ENCODE results near the gene FAM117A. TPM values are rescaled to one million over a fixed set of nuclear protein-coding genes. Genes with fewer than 3 reads are reported as not detected.

Gene FAM117A
- total RNA-seq, 2 donors from 2014 or later: 30.9 to 46.4 TPM

GRCh38 chr17:49766918-49767530, 3.1 kb upstream of the FAM117A start:
- H3K27me3 ChIP-seq (replicated peaks; ENCODE audit: insufficient read depth): no peaks in the 10 kb centered on the region
- TF ChIP-seq POLR2AphosphoS5 (IDR thresholded peaks at IDR 0.05): no peak
- TF ChIP-seq POLR2A (IDR thresholded peaks at IDR 0.05): no peak
- TF ChIP-seq, protein P1, sequence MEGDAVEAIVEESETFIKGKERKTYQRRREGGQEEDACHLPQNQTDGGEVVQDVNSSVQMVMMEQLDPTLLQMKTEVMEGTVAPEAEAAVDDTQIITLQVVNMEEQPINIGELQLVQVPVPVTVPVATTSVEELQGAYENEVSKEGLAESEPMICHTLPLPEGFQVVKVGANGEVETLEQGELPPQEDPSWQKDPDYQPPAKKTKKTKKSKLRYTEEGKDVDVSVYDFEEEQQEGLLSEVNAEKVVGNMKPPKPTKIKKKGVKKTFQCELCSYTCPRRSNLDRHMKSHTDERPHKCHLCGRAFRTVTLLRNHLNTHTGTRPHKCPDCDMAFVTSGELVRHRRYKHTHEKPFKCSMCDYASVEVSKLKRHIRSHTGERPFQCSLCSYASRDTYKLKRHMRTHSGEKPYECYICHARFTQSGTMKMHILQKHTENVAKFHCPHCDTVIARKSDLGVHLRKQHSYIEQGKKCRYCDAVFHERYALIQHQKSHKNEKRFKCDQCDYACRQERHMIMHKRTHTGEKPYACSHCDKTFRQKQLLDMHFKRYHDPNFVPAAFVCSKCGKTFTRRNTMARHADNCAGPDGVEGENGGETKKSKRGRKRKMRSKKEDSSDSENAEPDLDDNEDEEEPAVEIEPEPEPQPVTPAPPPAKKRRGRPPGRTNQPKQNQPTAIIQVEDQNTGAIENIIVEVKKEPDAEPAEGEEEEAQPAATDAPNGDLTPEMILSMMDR (IDR thresholded peaks at IDR 0.05): no peak
- WGBS: 72% methylated on average over 3 of the region's 3 CpGs
- DNase-seq (ENCODE audit: low spot score): no peak
- H3K4me1 ChIP-seq (replicated peaks): no peaks in the 10 kb centered on the region
- no peaks in the 10 kb centered on the region for H3K9me3 ChIP-seq
- intact Hi-C loops (cut with DNase I): no loop called here
- H3K4me3 ChIP-seq: no peak overlapping the region
- no peaks in the 10 kb centered on the region for H3K36me3 ChIP-seq
- H3K27ac ChIP-seq: no peak overlapping the region

- DNase-seq (ENCODE audit: low spot score): no peak
- TF ChIP-seq POLR2AphosphoS5 (IDR thresholded peaks at IDR 0.05): no peak
- TF ChIP-seq, protein P1 (IDR thresholded peaks at IDR 0.05): no peak
- TF ChIP-seq POLR2A (IDR thresholded peaks at IDR 0.05): no peak
- 6% methylated on average over 8 of the region's 8 CpGs for WGBS
- intact Hi-C loops (cut with DNase I): no loop called here
- Histone ChIP-seq H3K9me3 (no peaks in the 10 kb centered on the region), H3K36me3 (no peaks in the 10 kb centered on the region), H3K27ac (peak overlapping the region in 1 of 2 donors; percentile 11), H3K4me1 (replicated peaks) (no peaks in the 10 kb centered on the region), H3K27me3 (replicated peaks; ENCODE audit: insufficient read depth) (no peaks in the 10 kb centered on the region), H3K4me3 (peak overlapping the region; percentile 12 to 94)
Observed at GRCh38 chr17:49764559-49765180, 739 bp upstream of the FAM117A start.

DNA sequence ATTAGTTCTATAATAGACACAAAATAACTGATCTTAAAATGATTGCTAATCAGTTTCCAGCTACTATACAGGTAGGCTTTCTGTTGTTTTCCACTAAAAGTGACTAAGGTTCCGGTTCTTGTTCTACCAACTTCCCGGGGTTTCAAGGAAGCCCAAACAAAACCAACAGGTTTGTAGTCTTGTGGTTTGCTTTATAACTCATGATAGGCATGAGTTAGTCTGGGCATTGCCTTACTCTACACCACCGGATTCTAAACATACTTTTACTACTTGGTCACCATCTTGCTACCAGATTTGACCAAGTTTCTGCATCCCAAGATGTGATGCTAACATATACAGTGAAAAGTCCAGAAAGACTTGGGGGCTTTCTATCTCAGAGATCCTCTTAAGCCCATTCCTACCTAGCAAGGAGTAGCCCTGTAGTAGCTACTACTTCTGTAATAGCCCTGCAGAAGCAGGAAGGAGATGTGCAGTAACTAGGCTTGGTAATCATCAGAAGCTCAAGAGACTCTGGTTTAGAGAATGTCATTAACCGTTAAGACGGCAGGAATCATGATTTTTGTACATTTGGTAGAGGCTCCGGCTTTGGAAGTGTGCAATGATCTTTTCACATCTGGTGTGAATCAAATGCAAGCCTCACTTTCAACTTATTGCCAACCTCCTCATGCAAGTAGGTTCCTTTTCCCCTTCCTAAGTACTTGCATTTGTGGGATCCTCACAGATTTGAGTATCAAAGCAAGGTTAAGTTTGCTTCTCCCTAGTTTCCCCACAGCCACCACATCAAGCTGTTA, 1.6 kb downstream of the FAM117A start:
- H3K36me3 ChIP-seq: no peaks in the 10 kb centered on the region
- H3K27me3 ChIP-seq (replicated peaks; ENCODE audit: insufficient read depth): no peaks in the 10 kb centered on the region
- H3K27ac ChIP-seq: peak overlapping the region in 1 of 2 donors; percentile 8
- H3K4me1 ChIP-seq (replicated peaks): no peaks in the 10 kb centered on the region
- intact Hi-C loops (cut with DNase I): no loop called here
- H3K4me3 ChIP-seq: peak overlapping the region; percentile 90 to 94
- no peak for DNase-seq (ENCODE audit: low spot score)
- H3K9me3 ChIP-seq: no peaks in the 10 kb centered on the region
- WGBS: 64% methylated on average over 6 of the region's 6 CpGs
- TF ChIP-seq POLR2AphosphoS5 (IDR thresholded peaks at IDR 0.05) (no peak), POLR2A (IDR thresholded peaks at IDR 0.05) (no peak)
- TF ChIP-seq, protein P1 (IDR thresholded peaks at IDR 0.05): no peak

DNA sequence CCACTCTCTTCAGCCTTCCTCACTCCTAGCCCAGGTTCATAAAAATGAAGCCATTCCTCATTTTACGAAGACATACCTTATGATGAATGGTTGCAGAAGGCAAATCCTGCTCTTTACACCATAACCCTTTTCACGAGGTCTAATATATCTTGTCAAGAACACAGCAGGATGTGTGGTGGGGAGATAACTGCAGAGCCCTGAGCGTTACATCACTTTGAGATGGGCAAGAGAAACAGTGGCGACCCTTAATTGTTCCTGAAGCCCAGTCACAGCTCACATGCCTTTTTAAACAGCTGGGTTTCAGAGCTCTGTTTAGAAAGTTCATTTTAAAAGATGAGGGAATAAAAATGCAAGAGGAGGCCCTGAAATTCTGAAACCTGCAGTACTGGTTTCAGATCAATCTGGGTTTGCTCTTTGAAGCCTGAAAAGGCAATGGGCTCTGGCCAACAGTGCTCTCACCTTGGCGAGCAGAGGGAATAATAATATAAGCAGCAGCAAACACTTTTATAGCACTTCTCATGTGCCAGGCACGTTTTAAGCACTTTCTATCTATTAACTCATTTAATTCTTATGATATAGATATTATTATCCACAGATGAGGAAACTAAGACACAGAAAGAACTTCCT, 2.9 kb downstream of the FAM117A start:
- H3K9me3 ChIP-seq: no peaks in the 10 kb centered on the region
- intact Hi-C loops (cut with DNase I): no loop called here
- 46% methylated on average over 6 of the region's 6 CpGs for WGBS
- H3K4me1 ChIP-seq (replicated peaks): no peaks in the 10 kb centered on the region
- peak overlapping the region in 1 of 2 donors; percentile 8 for H3K27ac ChIP-seq
- TF ChIP-seq, protein P1 (IDR thresholded peaks at IDR 0.05): no peak
- TF ChIP-seq POLR2AphosphoS5 (IDR thresholded peaks at IDR 0.05) (no peak), POLR2A (IDR thresholded peaks at IDR 0.05) (no peak)
- no peak overlapping the region for H3K4me3 ChIP-seq
- no peaks in the 10 kb centered on the region for H3K36me3 ChIP-seq
- no peak for DNase-seq (ENCODE audit: low spot score)
- H3K27me3 ChIP-seq (replicated peaks; ENCODE audit: insufficient read depth): no peaks in the 10 kb centered on the region
